Upper lobe of left lung (tissue), 4 donors: ENCODE results near the gene ERG28.

Experiments used
- CTCF ChIP-seq, 6 experiments: fragments of 450-650 bp in 4 of 6; fragments of 200-600 bp in 2 of 6; sonication (generic) in 2 of 6; IDR thresholded peaks; one replicate each; pipeline ENCODE4 v1.5.1; 2016 to 2019; ENCODE audit warnings: antibody characterized with exemption in 6 of 6
- EP300 ChIP-seq, 4 donors: sonication (generic); formaldehyde crosslinking; IDR thresholded peaks; one replicate each; pipeline ENCODE4 v1.5.1; 2017; ENCODE audit warnings: antibody characterized with exemption in 4 of 4, control low read depth in 2 of 4

GRCh38 chr14:75653563-75653962 is 7.1 kb downstream of the ERG28 start:
- TF ChIP-seq CTCF (IDR thresholded peaks at IDR 0.05) (no peak), EP300 (IDR thresholded peaks at IDR 0.05) (no peak)
